Measurements from ENCODE around the gene FRMPD2. TPM values are rescaled to one million over a fixed set of nuclear protein-coding genes. Genes with fewer than 3 reads are reported as not detected.
"Not testable (repeated sequence)": the region's sequence is repeated elsewhere in the genome, so short reads cannot be mapped to it uniquely, and the experiment has no call there.

Gene FRMPD2
- total RNA-seq, 4 donors from 2014 or later: 0.80 TPM; not detected in 3

DNA sequence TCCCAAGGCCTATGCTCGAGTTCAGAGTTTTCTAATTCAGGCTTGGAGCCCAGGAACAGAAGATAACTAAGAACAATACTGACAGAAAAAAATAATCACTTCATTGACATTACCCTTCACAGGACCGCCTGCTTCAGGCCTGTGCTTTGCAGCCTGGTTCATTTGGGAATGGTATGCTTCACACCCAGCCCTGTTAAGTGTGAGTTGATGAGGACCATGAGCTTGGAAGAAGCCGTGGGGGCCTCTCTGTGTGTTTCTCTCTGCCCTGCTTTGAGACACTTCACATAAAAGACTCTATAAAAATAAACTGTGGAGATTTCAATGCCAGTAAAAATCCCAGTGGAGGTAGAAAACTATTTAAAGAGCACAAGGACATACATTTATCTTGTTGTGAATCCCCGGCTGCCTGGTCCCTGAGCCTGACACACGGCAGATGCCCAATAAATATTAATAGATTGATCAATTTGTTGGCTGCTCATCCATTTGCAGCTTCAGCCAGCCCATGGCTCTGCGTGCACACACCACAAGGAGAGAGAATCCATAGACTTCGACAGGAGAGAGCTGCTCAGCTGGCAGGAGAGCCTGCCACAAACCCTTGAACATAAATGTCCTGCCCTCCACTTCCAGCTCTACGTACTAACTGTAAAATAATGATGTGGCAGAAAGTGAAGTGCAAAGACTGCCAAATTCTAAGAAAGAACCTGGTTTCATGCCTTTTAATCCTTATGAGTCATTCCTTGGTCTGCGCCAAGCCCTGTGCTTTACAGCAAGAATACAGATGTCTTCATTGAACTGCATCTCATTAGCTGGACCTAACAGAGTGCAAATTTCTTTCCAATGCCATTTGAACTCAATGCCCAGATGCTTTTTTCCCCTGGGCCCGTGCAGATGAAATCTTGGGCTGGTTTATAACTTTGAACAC, 130.5 kb downstream of the FRMPD2 start:
- H3K4me3 ChIP-seq; H3K27ac ChIP-seq; in situ Hi-C loops (cut with MboI; ENCODE audit: low pct_ligation_motif_present in 1 of 4, low pct_unique_long_range_greater_than_20kb in 1 of 4, low sequenced_read_pairs in 3 of 4); H3K36me3 ChIP-seq; DNase-seq; H3K4me1 ChIP-seq; intact Hi-C loops (cut with DNase I; ENCODE audit: low total_unique reads); H3K27me3 ChIP-seq; H3K9me3 ChIP-seq: not testable (repeated sequence)
- WGBS, 2 donors (ENCODE audit: low coverage in 1 of 2): no CpG with 5 or more reads among the region's 10 CpGs

DNA sequence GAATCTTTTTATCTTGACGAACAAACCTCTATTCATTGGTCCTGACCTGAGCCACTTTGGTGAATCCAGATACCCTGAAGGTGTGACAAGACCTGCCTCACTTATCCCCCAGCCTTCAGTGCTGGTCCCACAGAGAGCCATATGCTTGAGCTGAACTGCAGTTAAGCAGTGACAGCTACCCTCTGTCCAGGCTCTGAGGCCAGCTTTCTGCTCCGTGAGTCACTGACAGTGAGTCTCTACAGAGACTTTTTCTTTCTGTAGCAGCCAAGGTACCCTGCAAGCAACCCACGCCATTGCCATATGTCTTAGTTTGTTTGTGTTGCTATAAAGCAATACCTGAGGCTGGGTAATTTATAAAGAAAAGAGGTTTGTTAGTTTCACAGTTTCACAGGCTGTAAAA, 133.5 kb downstream of the FRMPD2 start:
- in situ Hi-C loops (cut with MboI; ENCODE audit: low pct_ligation_motif_present in 1 of 4, low pct_unique_long_range_greater_than_20kb in 1 of 4, low sequenced_read_pairs in 3 of 4); intact Hi-C loops (cut with DNase I; ENCODE audit: low total_unique reads); H3K36me3 ChIP-seq; H3K4me3 ChIP-seq; DNase-seq; H3K27ac ChIP-seq; H3K27me3 ChIP-seq; H3K9me3 ChIP-seq; H3K4me1 ChIP-seq: not testable (repeated sequence)
- WGBS, 2 donors (ENCODE audit: low coverage in 1 of 2): no CpG with 5 or more reads among the region's 3 CpGs

DNA sequence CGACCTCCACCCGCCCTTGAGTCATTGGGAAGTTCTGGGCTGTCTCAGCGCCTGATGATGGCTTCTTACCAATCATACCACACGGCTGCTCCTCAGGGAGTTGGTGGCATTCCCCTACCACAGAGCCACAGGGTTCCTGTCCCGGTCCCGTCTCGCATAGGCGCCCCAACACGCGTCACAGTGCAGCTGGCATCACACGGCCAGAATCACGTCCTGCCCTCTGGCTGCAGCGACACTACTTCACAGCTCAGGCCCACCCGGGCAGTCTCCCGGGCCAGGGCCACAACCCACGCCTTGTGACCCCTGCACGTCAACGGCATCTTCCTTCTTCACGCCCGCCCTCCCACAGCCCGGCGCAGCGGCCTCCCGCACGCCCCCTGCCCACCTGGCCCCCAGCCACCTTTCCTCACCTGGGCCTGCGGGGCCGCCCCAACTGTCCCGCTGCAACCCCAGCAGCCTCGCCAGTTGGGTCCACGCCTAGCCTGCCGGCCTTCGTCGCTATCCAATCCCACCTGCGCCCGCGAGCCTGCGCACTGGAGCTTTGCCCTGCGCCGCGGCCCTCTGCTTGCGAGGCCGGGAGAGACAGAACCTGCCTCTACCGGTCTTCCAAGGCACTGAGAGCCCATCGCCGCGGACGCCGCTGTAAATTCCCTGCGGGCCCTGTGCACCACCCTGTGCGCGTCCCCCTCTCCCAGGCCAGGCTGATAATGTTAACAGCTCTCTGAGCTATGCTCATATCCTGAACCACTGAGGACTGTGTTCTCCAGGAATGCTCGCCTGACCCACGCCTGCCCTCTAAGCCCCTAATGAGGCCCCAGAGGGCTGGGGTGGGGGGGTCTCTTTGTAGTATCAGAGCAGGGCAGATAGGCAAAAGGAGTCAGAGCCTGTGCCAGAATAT, 134.3 kb downstream of the FRMPD2 start:
- intact Hi-C loops (cut with DNase I; ENCODE audit: low total_unique reads); H3K4me1 ChIP-seq; H3K4me3 ChIP-seq; H3K27ac ChIP-seq; H3K27me3 ChIP-seq; in situ Hi-C loops (cut with MboI; ENCODE audit: low pct_ligation_motif_present in 1 of 4, low pct_unique_long_range_greater_than_20kb in 1 of 4, low sequenced_read_pairs in 3 of 4); DNase-seq; H3K9me3 ChIP-seq; H3K36me3 ChIP-seq: not testable (repeated sequence)
- 100% methylated on average over 1 of the region's 53 CpGs; no CpG with 5 or more reads in 1 of the 2 donors for WGBS, 2 donors (ENCODE audit: low coverage in 1 of 2)

DNA sequence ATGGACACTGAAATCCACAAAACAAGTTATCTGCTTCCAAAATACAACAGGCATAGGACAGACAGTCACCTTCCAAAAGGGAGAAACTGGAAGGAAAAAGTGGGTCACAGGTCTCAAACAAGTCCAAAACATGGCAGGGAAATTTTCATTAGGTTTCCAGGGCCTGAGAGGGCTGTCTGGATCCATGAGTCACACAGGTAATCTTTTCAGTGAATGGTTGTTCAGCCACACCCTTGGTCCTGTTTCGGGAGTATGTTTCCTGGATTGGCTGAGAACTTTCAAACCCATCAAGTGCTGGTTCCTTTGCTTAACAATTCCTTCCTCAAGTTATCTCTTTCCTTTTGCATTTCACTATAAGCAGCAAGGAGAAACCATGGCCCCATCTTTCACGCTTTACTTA, 145.5 kb downstream of the FRMPD2 start:
- H3K27ac ChIP-seq; H3K9me3 ChIP-seq; H3K36me3 ChIP-seq; DNase-seq; H3K27me3 ChIP-seq; intact Hi-C loops (cut with DNase I; ENCODE audit: low total_unique reads); in situ Hi-C loops (cut with MboI; ENCODE audit: low pct_ligation_motif_present in 1 of 4, low pct_unique_long_range_greater_than_20kb in 1 of 4, low sequenced_read_pairs in 3 of 4); H3K4me3 ChIP-seq; H3K4me1 ChIP-seq: not testable (repeated sequence)
- no CpG with 5 or more reads among the region's 2 CpGs for WGBS, 2 donors (ENCODE audit: low coverage in 1 of 2)

DNA sequence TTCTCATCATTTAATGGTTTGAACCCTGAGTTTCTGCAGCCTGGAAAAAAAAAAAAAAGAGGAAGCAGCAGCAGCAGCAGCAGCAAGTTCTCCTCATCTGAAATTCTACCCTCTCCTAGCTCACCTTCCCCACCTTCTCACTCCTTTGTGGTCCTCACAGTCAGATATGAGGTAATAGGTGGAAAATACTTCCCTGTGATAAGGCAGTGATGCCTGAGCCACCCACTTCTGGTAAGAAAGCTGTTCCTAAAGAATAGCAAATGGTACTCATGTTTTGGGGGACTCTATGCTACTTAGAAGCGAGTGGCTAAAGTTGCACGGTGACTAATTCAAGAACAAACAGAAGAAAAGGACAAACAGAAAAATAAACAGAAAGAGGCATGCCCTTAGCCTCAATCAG, 148.2 kb downstream of the FRMPD2 start:
- WGBS, 2 donors (ENCODE audit: low coverage in 1 of 2): no CpG with 5 or more reads among the region's 2 CpGs
- H3K9me3 ChIP-seq; H3K4me3 ChIP-seq; DNase-seq; in situ Hi-C loops (cut with MboI; ENCODE audit: low pct_ligation_motif_present in 1 of 4, low pct_unique_long_range_greater_than_20kb in 1 of 4, low sequenced_read_pairs in 3 of 4); H3K36me3 ChIP-seq; intact Hi-C loops (cut with DNase I; ENCODE audit: low total_unique reads); H3K27ac ChIP-seq; H3K4me1 ChIP-seq; H3K27me3 ChIP-seq: not testable (repeated sequence)

DNA sequence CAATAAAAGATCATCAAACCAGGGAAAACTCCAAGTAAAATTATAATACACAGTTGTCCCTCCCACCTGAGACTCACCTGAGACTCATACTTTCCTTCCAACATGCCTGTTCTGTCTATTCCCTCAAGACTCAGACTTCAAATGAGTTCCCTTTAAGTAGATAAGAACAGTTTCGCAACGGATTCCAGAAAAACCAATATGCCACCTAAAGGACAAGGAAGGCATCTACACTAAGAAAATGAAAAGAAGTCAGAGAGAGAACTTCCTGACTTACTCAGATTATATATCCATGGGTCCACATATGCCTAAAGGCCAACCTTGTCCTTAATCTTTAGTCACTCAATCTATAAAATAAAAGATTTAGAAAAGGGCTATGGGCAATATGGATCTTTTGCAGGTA, 148.9 kb downstream of the FRMPD2 start:
- H3K27ac ChIP-seq; H3K4me3 ChIP-seq; H3K36me3 ChIP-seq; DNase-seq; in situ Hi-C loops (cut with MboI; ENCODE audit: low pct_ligation_motif_present in 1 of 4, low pct_unique_long_range_greater_than_20kb in 1 of 4, low sequenced_read_pairs in 3 of 4); H3K4me1 ChIP-seq; H3K9me3 ChIP-seq; intact Hi-C loops (cut with DNase I; ENCODE audit: low total_unique reads); H3K27me3 ChIP-seq: not testable (repeated sequence)
- WGBS, 2 donors (ENCODE audit: low coverage in 1 of 2): 25% methylated on average over 2 of the region's 2 CpGs; no CpG with 5 or more reads in 1 of the 2 donors

DNA sequence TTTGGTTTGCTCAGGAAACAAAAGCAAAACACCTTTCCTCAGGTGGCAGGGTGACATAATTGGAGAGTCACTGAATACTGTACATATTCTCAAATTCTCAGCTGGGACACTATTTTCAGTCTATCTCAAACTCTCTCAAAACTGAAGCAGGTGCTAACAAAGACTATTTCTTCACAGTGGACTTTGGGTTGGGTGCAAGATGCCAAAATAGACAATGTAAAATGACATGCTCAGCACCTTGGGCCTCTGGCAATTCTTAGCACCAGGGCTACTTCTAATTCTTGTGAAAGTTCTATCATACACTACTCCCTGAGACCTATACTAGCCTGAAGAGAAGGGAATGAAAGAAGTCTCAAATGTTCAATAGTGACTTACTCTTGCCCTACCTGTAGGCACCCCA, 151.9 kb downstream of the FRMPD2 start:
- H3K36me3 ChIP-seq; H3K4me3 ChIP-seq; H3K9me3 ChIP-seq; intact Hi-C loops (cut with DNase I; ENCODE audit: low total_unique reads); H3K27ac ChIP-seq; H3K4me1 ChIP-seq; H3K27me3 ChIP-seq; in situ Hi-C loops (cut with MboI; ENCODE audit: low pct_ligation_motif_present in 1 of 4, low pct_unique_long_range_greater_than_20kb in 1 of 4, low sequenced_read_pairs in 3 of 4); DNase-seq: not testable (repeated sequence)

DNA sequence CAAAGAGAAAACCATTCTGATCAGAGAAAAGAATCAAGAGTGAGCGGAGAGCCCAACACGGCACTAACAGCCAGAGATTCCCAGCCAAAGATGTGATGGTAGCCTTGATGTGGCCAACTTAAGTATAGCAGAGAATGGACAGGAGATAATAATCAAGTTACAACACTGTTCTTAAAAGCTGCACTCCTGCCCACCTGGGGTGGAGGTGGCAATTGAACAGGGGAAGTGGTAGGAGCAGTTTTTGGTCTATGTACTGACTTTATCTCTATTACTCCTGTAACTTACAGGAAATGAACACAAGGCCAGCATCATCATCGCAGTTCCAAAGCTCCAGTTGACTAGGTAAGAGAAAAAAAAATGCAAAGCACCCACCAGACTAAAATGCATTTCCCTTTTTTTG, 164.2 kb downstream of the FRMPD2 start:
- H3K9me3 ChIP-seq; H3K36me3 ChIP-seq; H3K4me1 ChIP-seq; H3K27me3 ChIP-seq; H3K4me3 ChIP-seq; H3K27ac ChIP-seq; intact Hi-C loops (cut with DNase I; ENCODE audit: low total_unique reads); in situ Hi-C loops (cut with MboI; ENCODE audit: low pct_ligation_motif_present in 1 of 4, low pct_unique_long_range_greater_than_20kb in 1 of 4, low sequenced_read_pairs in 3 of 4); DNase-seq: not testable (repeated sequence)
- no CpG with 5 or more reads among the region's 3 CpGs for WGBS, 2 donors (ENCODE audit: low coverage in 1 of 2)

Other genes starting within 250 kb of the FRMPD2 start
- gene MAPK8, start 32.0 kb upstream of the FRMPD2 start, total RNA-seq: 100 to 1,000 TPM in 1 of 4 donors, 10 to 100 TPM in 3; 29.7 to 126 (median 67.8) TPM

All from transverse colon (tissue), 4 donors.